PC-3 (cell line): Measurements from ENCODE around the gene PCDHGB4. TPM values are rescaled to one million over a fixed set of nuclear protein-coding genes. Genes with fewer than 3 reads are reported as not detected.

ENCODE experiments used
- ATAC-seq: fragments of 200-7000 bp; cut with Tn5 transposase; 2 replicates; pipeline ENCODE4 v1.9.1; 2020; ENCODE audit warnings: mild to moderate bottlenecking, moderate library complexity
- BruUV-seq: library from RNA; stranded (reverse); fragments of 400-500 nt; replicated peaks from 2 replicates; lab custom pipeline; 2021; lab: Mats Ljungman, UMichigan
- CTCF ChIA-PET: fragments of 300-600 bp; sonication (Branson Sonifier 250); formaldehyde crosslinking; loops from one replicate; lab custom pipeline; 2022; ENCODE audit warnings: antibody characterized with exemption; lab: Charles Lee
- POLR2A ChIA-PET: fragments of 300-600 bp; sonication (Branson Sonifier 250); formaldehyde crosslinking; loops from one replicate; lab custom pipeline; 2022; ENCODE audit warnings: antibody characterized with exemption; ENCODE audit not compliant: unreplicated experiment; lab: Charles Lee
- DNase-seq: peaks from one replicate; pipeline ENCODE4 v3.0.0-alpha.2; 2015
- H2AFZ ChIP-seq: fragments of 300-600 bp; sonication (generic); 2 replicates; pipeline ENCODE4 v1.6.0; 2016; ENCODE audit warnings: antibody characterized with exemption, low read length
- H3F3A ChIP-seq: fragments of 300-600 bp; sonication (generic); one replicate; pipeline ENCODE4 v1.6.0; 2017; ENCODE audit warnings: antibody characterized with exemption, low read length, control low read depth, mild to moderate bottlenecking; ENCODE audit not compliant: unreplicated experiment
- H3K27ac ChIP-seq: fragments of 300-600 bp; sonication (generic); 2 replicates; pipeline ENCODE4 v1.5.1; 2016; ENCODE audit warnings: mild to moderate bottlenecking, low read length
- H3K27me3 ChIP-seq: fragments of 300-600 bp; sonication (generic); 2 replicates; pipeline ENCODE4 v1.6.1; 2016; ENCODE audit warnings: low read length, mixed read lengths
- H3K36me3 ChIP-seq: fragments of 300-600 bp; sonication (generic); 2 replicates; pipeline ENCODE4 v1.6.1; 2016; ENCODE audit warnings: low read depth, mixed run types, low read length, mixed read lengths
- H3K4me1 ChIP-seq: fragments of 300-600 bp; sonication (generic); 2 replicates; pipeline ENCODE4 v1.5.1; 2016; ENCODE audit warnings: low read length; ENCODE audit not compliant: insufficient read depth
- H3K4me2 ChIP-seq: fragments of 300-600 bp; sonication (generic); 2 replicates; pipeline ENCODE4 v1.6.0; 2016; ENCODE audit warnings: low read length
- H3K4me3 ChIP-seq: fragments of 300-600 bp; sonication (generic); 2 replicates; pipeline ENCODE4 v1.5.1; 2016; ENCODE audit warnings: mild to moderate bottlenecking, low read length, mixed read lengths
- H3K79me2 ChIP-seq: fragments of 300-600 bp; sonication (generic); 2 replicates; pipeline ENCODE4 v1.6.1; 2017; ENCODE audit warnings: low read length, mixed read lengths
- H3K9ac ChIP-seq: fragments of 300-600 bp; sonication (generic); 2 replicates; pipeline ENCODE4 v1.6.0; 2016; ENCODE audit warnings: mild to moderate bottlenecking, low read length
- H3K9me2 ChIP-seq: fragments of 300-600 bp; sonication (generic); replicated peaks from 2 replicates; pipeline ENCODE4 v1.6.1; 2016; ENCODE audit warnings: mixed run types, low read length, mixed read lengths
- H3K9me3 ChIP-seq: fragments of 300-600 bp; sonication (generic); 2 replicates; pipeline ENCODE4 v1.6.1; 2016; ENCODE audit warnings: low read length, mixed read lengths
- H4K20me1 ChIP-seq: fragments of 300-600 bp; sonication (generic); 2 replicates; pipeline ENCODE4 v1.6.1; 2016; ENCODE audit warnings: low read length, mixed read lengths
- EZH2 ChIP-seq: fragments of 300-600 bp; sonication (generic); IDR thresholded peaks from one replicate; pipeline ENCODE4 v1.6.1; 2017; ENCODE audit warnings: antibody characterized with exemption, mild to moderate bottlenecking, low read length; ENCODE audit not compliant: unreplicated experiment
- EZH2phosphoT487 ChIP-seq: fragments of 300-600 bp; sonication (generic); IDR thresholded peaks from 2 replicates; pipeline ENCODE4 v1.6.1; 2018; ENCODE audit warnings: mild to moderate bottlenecking, antibody characterized with exemption, low read length, borderline replicate concordance
- intact Hi-C: fragments of 100-400 bp; cut with micrococcal nuclease; formaldehyde crosslinking; loops from 2 replicates; pipeline ENCODE4 v1.9.0; 2023
- total RNA-seq: library from RNA; depleted of rRNA; stranded (reverse); fragments of >200 nt; gene quantifications from 2 replicates; pipeline ENCODE4 v1.2.3, GENCODE V29; 2014
- TF ChIP-seq, protein P1 (sequence below): fragments of 300-600 bp; sonication (generic); conservative IDR thresholded peaks from 2 replicates; pipeline ENCODE4 v1.5.1; 2017; ENCODE audit warnings: antibody characterized with exemption, low read depth, mild to moderate bottlenecking, low read length

Gene PCDHGB4
- total RNA-seq, 1 experiment from 2014 or later, result 0.73 TPM

DNA sequence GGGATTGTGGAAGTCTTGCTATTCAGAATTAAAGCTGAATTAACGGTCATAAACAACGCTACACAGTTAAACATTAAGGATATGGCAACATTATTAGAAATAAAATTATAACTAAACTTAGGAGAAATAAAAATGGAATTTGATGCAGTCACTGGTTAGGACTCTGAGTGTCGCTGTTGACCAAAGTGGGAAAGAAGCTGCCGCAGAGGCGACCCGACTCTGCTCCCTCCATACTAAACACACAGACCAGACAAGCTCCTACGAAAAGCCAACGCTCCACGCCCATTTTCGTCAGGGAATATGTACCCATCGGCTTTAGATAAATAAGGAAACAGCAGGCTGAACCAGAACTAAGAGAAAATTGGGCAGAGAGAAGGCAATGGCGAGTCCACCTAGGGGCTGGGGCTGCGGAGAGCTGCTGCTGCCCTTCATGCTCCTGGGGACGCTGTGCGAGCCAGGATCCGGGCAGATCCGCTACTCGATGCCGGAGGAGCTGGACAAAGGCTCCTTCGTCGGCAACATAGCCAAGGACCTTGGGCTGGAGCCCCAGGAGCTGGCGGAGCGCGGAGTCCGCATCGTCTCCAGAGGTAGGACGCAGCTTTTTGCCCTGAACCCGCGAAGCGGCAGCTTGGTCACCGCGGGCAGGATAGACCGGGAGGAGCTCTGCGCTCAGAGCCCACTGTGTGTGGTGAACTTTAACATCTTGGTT is 23.4 kb upstream of the PCDHGB4 start, which contains the start of gene PCDHGA5:
PCDHGA5 (plus strand) TSS at position 211 of the 709 bp plus-strand sequence; CDS start at position 380, 169 bp downstream.
- Histone ChIP-seq H2AFZ (peak within 1 kb of the TSS; percentile 75), H3K79me2 (no peaks in the 10 kb centered on the region), H3K4me2 (peak within 1 kb of the TSS; percentile 66), H3K27me3 (no peaks in the 10 kb centered on the region), H3F3A (no peaks in the 10 kb centered on the region), H3K9me2 (no peaks in the 10 kb centered on the region), H3K9me3 (no peaks in the 10 kb centered on the region; the same call in 1 of the 2 replicates), H3K27ac (no peak within 1 kb of the TSS), H3K36me3 (no peaks in the 10 kb centered on the region; the same call in 1 of the 2 replicates), H3K4me1 (0 out of 2 replicates have a peak, but pooled peaks cover 3% of the 10 kb centered on the region), H4K20me1 (no peaks in the 10 kb centered on the region), H3K4me3 (peak within 1 kb of the TSS; percentile 64), H3K9ac (peak within 1 kb of the TSS; percentile 17; the same call in 1 of the 2 replicates)
- ChIA-PET POLR2A (no interaction called here), CTCF (interaction anchor here (0.6 to 1.4 kb wide), 9 partner anchors 33 to 203 kb away, joined by 3 to 10 read pairs (median 5); partner anchors contain the start of gene PCDHB9)
- TF ChIP-seq, protein P1, sequence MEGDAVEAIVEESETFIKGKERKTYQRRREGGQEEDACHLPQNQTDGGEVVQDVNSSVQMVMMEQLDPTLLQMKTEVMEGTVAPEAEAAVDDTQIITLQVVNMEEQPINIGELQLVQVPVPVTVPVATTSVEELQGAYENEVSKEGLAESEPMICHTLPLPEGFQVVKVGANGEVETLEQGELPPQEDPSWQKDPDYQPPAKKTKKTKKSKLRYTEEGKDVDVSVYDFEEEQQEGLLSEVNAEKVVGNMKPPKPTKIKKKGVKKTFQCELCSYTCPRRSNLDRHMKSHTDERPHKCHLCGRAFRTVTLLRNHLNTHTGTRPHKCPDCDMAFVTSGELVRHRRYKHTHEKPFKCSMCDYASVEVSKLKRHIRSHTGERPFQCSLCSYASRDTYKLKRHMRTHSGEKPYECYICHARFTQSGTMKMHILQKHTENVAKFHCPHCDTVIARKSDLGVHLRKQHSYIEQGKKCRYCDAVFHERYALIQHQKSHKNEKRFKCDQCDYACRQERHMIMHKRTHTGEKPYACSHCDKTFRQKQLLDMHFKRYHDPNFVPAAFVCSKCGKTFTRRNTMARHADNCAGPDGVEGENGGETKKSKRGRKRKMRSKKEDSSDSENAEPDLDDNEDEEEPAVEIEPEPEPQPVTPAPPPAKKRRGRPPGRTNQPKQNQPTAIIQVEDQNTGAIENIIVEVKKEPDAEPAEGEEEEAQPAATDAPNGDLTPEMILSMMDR, result peak; percentile 53
- TF ChIP-seq EZH2, result no peak
- ATAC-seq, result peak; percentile 83
- peak; percentile 45 for DNase-seq
- TSS peak; percentile 39 for BruUV-seq
- intact Hi-C loops, result loop anchor here (1.0 to 5.0 kb wide), 3 partner anchors 33 to 272 kb away; partner anchors contain the start of genes PCDHB2 and PCDHGB5

DNA sequence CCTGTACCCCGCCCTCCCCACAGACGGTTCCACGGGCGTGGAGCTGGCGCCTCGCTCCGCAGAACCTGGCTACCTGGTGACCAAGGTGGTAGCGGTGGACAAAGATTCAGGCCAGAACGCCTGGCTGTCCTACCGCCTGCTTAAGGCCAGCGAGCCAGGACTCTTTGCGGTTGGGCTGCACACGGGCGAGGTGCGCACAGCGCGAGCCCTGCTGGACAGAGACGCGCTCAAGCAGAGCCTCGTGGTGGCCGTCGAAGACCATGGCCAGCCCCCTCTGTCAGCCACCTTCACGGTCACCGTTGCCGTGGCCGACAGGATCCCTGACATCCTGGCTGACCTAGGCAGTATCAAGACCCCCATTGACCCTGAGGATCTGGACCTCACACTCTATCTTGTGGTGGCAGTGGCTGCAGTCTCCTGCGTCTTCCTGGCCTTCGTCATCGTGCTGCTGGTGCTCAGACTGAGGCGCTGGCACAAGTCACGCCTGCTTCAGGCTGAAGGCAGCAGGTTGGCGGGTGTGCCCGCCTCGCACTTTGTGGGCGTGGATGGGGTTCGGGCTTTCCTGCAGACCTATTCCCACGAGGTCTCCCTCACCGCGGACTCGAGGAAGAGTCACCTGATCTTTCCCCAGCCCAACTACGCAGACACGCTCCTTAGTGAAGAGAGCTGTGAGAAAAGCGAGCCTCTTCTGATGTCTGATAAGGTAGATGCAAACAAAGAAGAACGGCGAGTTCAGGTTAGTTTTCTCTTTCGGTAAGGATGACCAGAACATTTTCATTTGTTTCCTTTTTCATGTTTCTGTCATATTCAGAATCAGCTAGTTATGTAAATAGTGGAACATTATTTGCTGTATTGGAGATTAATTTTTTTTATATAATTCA is 21.2 kb upstream of the PCDHGB4 start:
- Histone ChIP-seq H3F3A (no peaks in the 10 kb centered on the region), H3K27ac (no peak overlapping the region), H3K4me3 (no peak overlapping the region), H4K20me1 (no peaks in the 10 kb centered on the region), H3K79me2 (no peaks in the 10 kb centered on the region), H3K9me2 (no peaks in the 10 kb centered on the region), H3K4me2 (no peak overlapping the region), H2AFZ (no peak overlapping the region), H3K36me3 (no peaks in the 10 kb centered on the region; the same call in 1 of the 2 replicates), H3K4me1 (0 out of 2 replicates have a peak, but pooled peaks cover 3% of the 10 kb centered on the region), H3K9ac (no peak overlapping the region), H3K9me3 (no peaks in the 10 kb centered on the region; the same call in 1 of the 2 replicates), H3K27me3 (no peaks in the 10 kb centered on the region)
- intact Hi-C loops, result no loop called here
- ATAC-seq (no peak), DNase-seq (no peak)
- TF ChIP-seq EZH2phosphoT487, result no peak
- TF ChIP-seq, protein P1, result no peak
- no peak for TF ChIP-seq EZH2
- no TSS peak for BruUV-seq
- CTCF ChIA-PET, result no interaction called here
- POLR2A ChIA-PET, result no interaction called here
